ENCODE data around the gene DUOXA1.
A peak's percentile ranks its signal among the peaks of the same experiment; 100 is the strongest.

DUOXA1 gene

GRCh38 chr15:45162771-45163507, 33.3 kb upstream of the DUOXA1 start:
- TF ChIP-seq, protein P1, sequence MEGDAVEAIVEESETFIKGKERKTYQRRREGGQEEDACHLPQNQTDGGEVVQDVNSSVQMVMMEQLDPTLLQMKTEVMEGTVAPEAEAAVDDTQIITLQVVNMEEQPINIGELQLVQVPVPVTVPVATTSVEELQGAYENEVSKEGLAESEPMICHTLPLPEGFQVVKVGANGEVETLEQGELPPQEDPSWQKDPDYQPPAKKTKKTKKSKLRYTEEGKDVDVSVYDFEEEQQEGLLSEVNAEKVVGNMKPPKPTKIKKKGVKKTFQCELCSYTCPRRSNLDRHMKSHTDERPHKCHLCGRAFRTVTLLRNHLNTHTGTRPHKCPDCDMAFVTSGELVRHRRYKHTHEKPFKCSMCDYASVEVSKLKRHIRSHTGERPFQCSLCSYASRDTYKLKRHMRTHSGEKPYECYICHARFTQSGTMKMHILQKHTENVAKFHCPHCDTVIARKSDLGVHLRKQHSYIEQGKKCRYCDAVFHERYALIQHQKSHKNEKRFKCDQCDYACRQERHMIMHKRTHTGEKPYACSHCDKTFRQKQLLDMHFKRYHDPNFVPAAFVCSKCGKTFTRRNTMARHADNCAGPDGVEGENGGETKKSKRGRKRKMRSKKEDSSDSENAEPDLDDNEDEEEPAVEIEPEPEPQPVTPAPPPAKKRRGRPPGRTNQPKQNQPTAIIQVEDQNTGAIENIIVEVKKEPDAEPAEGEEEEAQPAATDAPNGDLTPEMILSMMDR (IDR thresholded peaks at IDR 0.05; ENCODE audit: low read depth, low read length): peak; percentile 95
- H3K4me3 ChIP-seq (ENCODE audit: low read depth, low read length): no peak overlapping the region

DNA sequence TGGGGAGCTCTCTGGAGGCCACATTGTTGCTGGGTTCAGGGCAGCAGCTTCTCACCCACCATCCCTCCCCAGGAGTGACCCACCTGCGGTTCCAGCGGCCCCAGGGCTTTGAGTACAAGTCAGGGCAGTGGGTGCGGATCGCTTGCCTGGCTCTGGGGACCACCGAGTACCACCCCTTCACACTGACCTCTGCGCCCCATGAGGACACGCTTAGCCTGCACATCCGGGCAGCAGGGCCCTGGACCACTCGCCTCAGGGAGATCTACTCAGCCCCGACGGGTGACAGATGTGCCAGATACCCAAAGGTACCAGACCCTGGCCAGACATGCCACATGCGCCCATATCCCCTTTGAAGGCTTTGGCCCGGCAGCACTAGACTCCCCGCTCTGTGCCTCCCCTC, 32.0 kb upstream of the DUOXA1 start:
- H3K4me3 ChIP-seq (ENCODE audit: low read depth, low read length): no peak overlapping the region
- TF ChIP-seq, protein P1 (IDR thresholded peaks at IDR 0.05; ENCODE audit: low read depth, low read length): no peak

GRCh38 chr15:45157974-45158373, 28.3 kb upstream of the DUOXA1 start:
- TF ChIP-seq, protein P1 (IDR thresholded peaks at IDR 0.05; ENCODE audit: low read depth, low read length): no peak
- no peak overlapping the region for H3K4me3 ChIP-seq (ENCODE audit: low read depth, low read length)

GRCh38 chr15:45156744-45157455, 27.2 kb upstream of the DUOXA1 start:
- TF ChIP-seq, protein P1 (IDR thresholded peaks at IDR 0.05; ENCODE audit: low read depth, low read length): no peak
- no peak overlapping the region for H3K4me3 ChIP-seq (ENCODE audit: low read depth, low read length)

- no peak overlapping the region for H3K4me3 ChIP-seq (ENCODE audit: low read depth, low read length)
- TF ChIP-seq, protein P1 (IDR thresholded peaks at IDR 0.05; ENCODE audit: low read depth, low read length): no peak
Observed at GRCh38 chr15:45155739-45156138, 26.1 kb upstream of the DUOXA1 start.

DNA sequence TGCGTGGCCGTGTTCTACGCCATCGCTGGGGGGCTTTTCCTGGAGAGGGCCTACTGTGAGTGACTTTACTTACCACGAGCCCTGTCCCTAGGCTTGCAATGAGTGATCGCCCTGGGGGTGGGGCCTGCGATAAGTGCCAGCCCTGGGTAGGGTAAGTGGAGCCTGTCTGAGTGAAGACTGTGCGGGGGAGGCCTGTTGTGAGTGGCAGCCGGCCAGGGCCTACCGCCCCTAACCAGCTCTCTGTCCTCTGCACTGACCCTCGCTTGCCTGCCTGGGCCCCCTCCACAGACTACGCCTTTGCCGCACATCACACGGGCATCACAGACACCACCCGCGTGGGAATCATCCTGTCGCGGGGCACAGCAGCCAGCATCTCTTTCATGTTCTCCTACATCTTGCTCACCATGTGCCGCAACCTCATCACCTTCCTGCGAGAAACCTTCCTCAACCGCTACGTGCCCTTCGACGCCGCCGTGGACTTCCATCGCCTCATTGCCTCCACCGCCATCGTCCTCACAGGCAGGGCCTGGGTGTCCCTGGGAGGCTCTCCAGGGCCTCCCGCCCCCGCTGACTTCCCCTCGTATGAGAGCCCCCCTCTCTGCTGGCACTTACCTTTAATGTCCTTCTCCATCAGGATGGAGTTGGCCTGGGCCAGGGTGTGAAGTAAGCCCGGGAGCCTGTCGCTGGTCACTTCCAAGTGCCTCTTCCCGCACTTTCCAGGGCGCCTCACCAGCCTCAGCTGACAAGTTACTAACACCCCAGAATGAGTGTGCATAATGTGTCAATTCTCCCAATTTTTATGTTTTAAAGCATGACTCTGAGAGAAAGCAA, 22.5 kb upstream of the DUOXA1 start:
- TF ChIP-seq, protein P1 (IDR thresholded peaks at IDR 0.05; ENCODE audit: low read depth, low read length): no peak
- H3K4me3 ChIP-seq (ENCODE audit: low read depth, low read length): no peak overlapping the region
